SU-DHL-6 (cell line): ENCODE data around the gene TBC1D22A.

Source experiments
- H2AFZ ChIP-seq: fragments of 200-600 bp; sonication (generic); 2 replicates; pipeline ENCODE4 v1.6.1; 2014; ENCODE audit warnings: low read depth, mild to moderate bottlenecking, moderate library complexity, mixed read lengths, antibody characterized with exemption, low read length; ENCODE audit not compliant: severe bottlenecking
- H3F3A ChIP-seq: fragments of 200-600 bp; shearing (Covaris generic); 2 replicates; pipeline ENCODE4 v1.6.0; 2016; ENCODE audit warnings: antibody characterized with exemption, mild to moderate bottlenecking; ENCODE audit not compliant: insufficient read depth
- H3K27ac ChIP-seq: fragments of 200-600 bp; sonication (generic); 2 replicates; pipeline ENCODE4 v1.5.1; 2016; ENCODE audit warnings: low read depth, mild to moderate bottlenecking, low read length, moderate library complexity, mixed read lengths
- H3K27me3 ChIP-seq: fragments of 200-600 bp; sonication (generic), shearing (Covaris generic); 2 replicates; pipeline ENCODE4 v1.6.0; 2014; ENCODE audit warnings: mild to moderate bottlenecking, low read length
- H3K36me3 ChIP-seq: fragments of 200-600 bp; sonication (generic); 2 replicates; pipeline ENCODE4 v1.6.1; 2014; ENCODE audit warnings: mild to moderate bottlenecking, low read length, mixed read lengths
- H3K4me2 ChIP-seq: fragments of 300-600, 200-600 bp; shearing (Covaris generic), sonication (generic); 2 replicates; pipeline ENCODE4 v1.6.0; 2014; ENCODE audit warnings: low read length, low read depth, mild to moderate bottlenecking; ENCODE audit not compliant: poor library complexity, severe bottlenecking
- H3K4me3 ChIP-seq: fragments of 200-600 bp; sonication (generic); 2 replicates; pipeline ENCODE4 v1.5.1; 2014; ENCODE audit warnings: antibody characterized with exemption, low read length, mild to moderate bottlenecking, mixed read lengths; ENCODE audit not compliant: insufficient read depth, poor library complexity, severe bottlenecking
- H3K79me2 ChIP-seq: fragments of 200-600 bp; sonication (generic); 2 replicates; pipeline ENCODE4 v1.6.1; 2014; ENCODE audit warnings: mild to moderate bottlenecking, low read length, moderate library complexity; ENCODE audit not compliant: insufficient read depth
- H3K9ac ChIP-seq: fragments of 200-600 bp; sonication (generic); 2 replicates; pipeline ENCODE4 v1.7.0; 2014; ENCODE audit warnings: mild to moderate bottlenecking, low read length
- H3K9me2 ChIP-seq: fragments of 200-600 bp; sonication (generic); replicated peaks from 2 replicates; pipeline ENCODE4 v1.6.1; 2014; ENCODE audit warnings: low read length; ENCODE audit not compliant: insufficient read depth
- H3K9me3 ChIP-seq: fragments of 200-600 bp; sonication (generic); 2 replicates; pipeline ENCODE4 v1.6.1; 2014; ENCODE audit warnings: low read length, mixed read lengths; ENCODE audit not compliant: insufficient read depth
- H4K20me1 ChIP-seq: fragments of 200-600 bp; sonication (generic); 2 replicates; pipeline ENCODE4 v1.6.1; 2014; ENCODE audit warnings: low read depth, mild to moderate bottlenecking, antibody characterized with exemption, low read length, moderate library complexity, mixed read lengths
- CTCF ChIP-seq: fragments of 200-600 bp; sonication (generic); IDR thresholded peaks from one replicate; pipeline ENCODE4 v1.5.1; 2017; ENCODE audit warnings: antibody characterized with exemption, mild to moderate bottlenecking, low read length, moderate library complexity; ENCODE audit not compliant: insufficient read depth, poor library complexity, severe bottlenecking
- EZH2phosphoT487 ChIP-seq: fragments of 200-600 bp; sonication (generic), shearing (Covaris generic); conservative IDR thresholded peaks from 2 replicates; pipeline ENCODE4 v1.6.1; 2018; ENCODE audit warnings: mild to moderate bottlenecking, antibody characterized with exemption, low read length, moderate library complexity, mixed read lengths

Gene TBC1D22A

GRCh38 chr22:46982635-46983034 lies 220.2 kb downstream of the TBC1D22A start:
- Histone ChIP-seq H3F3A (no peaks in the 10 kb centered on the region), H4K20me1 (no peaks in the 10 kb centered on the region), H3K9ac (no peak overlapping the region), H3K4me2 (no peak overlapping the region), H3K9me3 (no peaks in the 10 kb centered on the region), H3K79me2 (no peaks in the 10 kb centered on the region), H3K27ac (no peak overlapping the region), H3K36me3 (0 out of 2 replicates have a peak, but pooled peaks cover 3% of the 10 kb centered on the region), H3K9me2 (no peaks in the 10 kb centered on the region), H3K27me3 (no peaks in the 10 kb centered on the region), H3K4me3 (no peak overlapping the region), H2AFZ (no peak overlapping the region)
- no peak for TF ChIP-seq CTCF
- no peak for TF ChIP-seq EZH2phosphoT487

- no peaks in the 10 kb centered on the region for H3K9me3 ChIP-seq
- H3K4me3 ChIP-seq: no peak overlapping the region
- no peak for TF ChIP-seq EZH2phosphoT487
- TF ChIP-seq CTCF: no peak
- no peaks in the 10 kb centered on the region for H4K20me1 ChIP-seq
- H3K9me2 ChIP-seq: no peaks in the 10 kb centered on the region
- H3K9ac ChIP-seq: no peak overlapping the region
- no peaks in the 10 kb centered on the region for H3F3A ChIP-seq
- H3K27ac ChIP-seq: no peak overlapping the region
- no peaks in the 10 kb centered on the region for H3K79me2 ChIP-seq
- H3K4me2 ChIP-seq: no peak overlapping the region
- H3K27me3 ChIP-seq: no peaks in the 10 kb centered on the region
- H2AFZ ChIP-seq: no peak overlapping the region
- 0 out of 2 replicates have a peak, but pooled peaks cover 3% of the 10 kb centered on the region for H3K36me3 ChIP-seq
These were observed 220.6 kb downstream of the TBC1D22A start for GRCh38 chr22:46983046-46983445.

GRCh38 chr22:46984751-46985506 lies 222.5 kb downstream of the TBC1D22A start:
- no peak overlapping the region for H3K4me3 ChIP-seq
- no peak overlapping the region for H2AFZ ChIP-seq
- no peaks in the 10 kb centered on the region for H3K27me3 ChIP-seq
- no peak overlapping the region for H3K9ac ChIP-seq
- no peak overlapping the region for H3K27ac ChIP-seq
- no peaks in the 10 kb centered on the region; the same call in 1 of the 2 replicates for H4K20me1 ChIP-seq
- H3K79me2 ChIP-seq: no peaks in the 10 kb centered on the region
- no peaks in the 10 kb centered on the region for H3K9me2 ChIP-seq
- H3K36me3 ChIP-seq: no peaks in the 10 kb centered on the region
- TF ChIP-seq CTCF (no peak), EZH2phosphoT487 (no peak)
- no peaks in the 10 kb centered on the region for H3K9me3 ChIP-seq
- no peak overlapping the region for H3K4me2 ChIP-seq
- H3F3A ChIP-seq: no peaks in the 10 kb centered on the region
